HG03196 (cell line): ENCODE data around the gene TMEM234.

Experiments used
- ATAC-seq: cut with Tn5 transposase; IDR thresholded peaks from one replicate; pipeline ENCODE4 v1.9.1; 2021; ENCODE audit not compliant: unreplicated experiment

The TMEM234 gene

DNA sequence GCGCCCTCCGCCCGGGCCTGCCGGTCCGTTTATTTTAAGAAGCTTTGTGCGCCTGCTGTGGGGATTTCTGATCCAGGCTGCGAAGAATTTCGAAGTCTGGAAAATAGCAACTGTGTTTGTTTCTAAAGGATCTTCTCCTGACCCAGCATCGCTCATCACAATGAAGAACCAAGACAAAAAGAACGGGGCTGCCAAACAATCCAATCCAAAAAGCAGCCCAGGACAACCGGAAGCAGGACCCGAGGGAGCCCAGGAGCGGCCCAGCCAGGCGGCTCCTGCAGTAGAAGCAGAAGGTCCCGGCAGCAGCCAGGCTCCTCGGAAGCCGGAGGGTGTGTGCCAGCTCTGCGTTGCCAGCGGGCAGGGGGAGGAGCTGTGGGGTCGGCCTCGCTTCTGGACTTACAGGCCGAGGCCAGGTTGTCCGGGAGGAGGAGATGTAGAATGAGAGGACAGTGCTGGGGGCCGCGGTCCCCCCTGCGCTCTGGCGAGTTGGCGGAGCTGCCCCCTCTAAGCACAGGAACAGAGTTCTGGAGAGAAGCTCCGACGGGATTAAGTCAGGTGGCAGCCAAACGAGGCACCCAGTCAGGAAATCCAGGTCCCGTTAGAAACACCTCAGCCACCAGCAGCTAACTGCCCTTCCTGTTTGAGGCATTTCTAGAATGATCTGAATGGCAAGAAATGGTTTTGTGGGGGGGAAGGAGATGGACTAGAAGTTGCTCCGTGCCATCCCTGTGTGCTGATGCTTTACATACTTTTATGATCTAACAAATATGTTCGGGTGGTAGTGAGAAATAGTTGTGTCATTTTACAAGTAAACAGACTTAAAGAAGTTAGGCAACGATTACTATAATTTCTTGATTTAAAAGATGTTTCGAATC is 41.7 kb downstream of the TMEM234 start:
- no peak for ATAC-seq

DNA sequence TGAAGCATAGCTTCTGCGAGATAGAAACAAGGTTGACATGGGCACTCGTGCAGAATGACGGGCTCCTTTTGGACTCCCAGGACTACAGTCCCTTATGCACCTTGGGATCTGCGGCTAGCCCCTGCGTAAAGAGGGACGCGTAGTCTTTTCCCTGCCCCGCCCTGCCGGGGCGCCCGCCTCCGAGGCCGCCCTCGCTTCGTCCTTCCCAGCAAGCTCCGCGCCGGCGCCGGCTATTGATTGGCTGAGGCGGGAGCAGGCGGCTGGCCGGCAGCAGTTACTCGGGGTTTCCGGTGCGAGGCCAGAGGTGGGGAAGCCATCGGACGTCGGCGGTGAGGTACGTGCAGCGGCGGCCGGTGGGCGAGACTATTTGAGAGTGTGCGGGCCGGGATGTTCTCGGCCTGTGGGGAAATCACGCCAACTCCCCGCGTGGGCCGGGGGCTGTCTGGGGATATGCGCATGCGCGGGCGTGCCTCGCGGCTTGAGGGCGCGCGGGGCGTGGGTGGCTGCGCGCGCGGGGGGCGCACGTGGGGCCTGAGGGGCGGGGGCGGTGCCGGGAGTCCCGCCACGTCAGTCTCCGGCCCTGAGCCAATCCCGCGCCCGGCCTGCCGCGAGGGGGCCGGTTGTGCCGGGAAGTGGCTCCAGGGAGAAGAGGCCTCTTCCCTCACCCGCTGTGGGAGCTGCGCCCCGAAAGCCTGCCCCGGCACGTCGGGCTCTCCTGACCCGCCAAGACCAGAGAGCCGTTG is 42.5 kb downstream of the TMEM234 start, which contains the start of gene TXLNA:
Gene TXLNA (plus strand): TSS at position 233 of the 743 bp plus-strand sequence. CDS start 671 bp downstream, outside the sequence.
- peak; percentile 81 for ATAC-seq

DNA sequence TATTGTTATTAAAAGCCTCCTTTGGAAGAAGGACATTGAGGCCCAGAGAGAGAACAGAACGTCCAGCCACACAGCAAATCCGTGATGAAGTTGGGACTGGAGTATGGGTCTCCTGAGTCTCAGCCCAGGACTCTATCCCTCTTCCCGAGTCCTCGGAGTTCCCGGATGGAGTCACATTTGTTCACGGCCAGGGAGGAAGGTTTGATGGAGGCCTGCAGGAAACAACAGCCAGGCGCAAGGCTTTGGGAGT is 43.0 kb downstream of the TMEM234 start:
- ATAC-seq = no peak

DNA sequence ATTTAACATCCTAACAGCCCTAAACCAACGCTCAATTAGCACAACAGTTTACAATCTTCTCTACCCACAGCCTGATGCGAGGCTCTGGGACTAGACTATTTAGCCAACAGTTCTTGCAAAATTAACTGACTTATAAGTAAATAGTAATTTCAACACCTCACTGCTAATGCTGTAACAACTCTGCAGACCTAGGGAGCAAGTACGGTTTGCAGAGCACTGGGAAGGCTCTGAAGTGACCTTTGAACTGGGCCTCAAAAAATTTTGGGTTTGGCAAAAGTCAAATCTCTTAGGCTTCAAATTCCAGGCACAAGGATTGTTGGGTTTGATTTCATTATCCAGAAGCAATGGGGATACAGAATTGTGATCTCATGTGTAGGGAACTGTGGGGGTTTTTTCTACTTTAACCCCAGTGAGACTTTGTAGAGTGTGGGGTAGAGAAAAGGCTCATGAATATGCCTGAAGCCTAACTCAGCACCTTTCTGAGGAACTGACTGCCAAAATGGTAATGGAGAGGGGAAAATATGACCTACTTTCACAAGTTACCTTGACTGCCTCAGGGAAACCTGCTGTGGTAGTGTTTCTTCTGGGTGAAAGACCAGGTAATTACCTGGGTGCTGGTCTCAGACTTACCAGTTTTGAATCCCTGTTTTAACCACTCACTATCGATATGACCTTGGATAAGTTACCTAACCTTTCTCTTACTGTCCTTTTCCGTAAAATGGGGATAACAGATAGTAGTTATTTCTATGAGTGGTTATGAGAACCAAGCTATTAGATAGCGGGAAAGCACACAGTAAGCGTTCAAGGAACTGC is 43.6 kb downstream of the TMEM234 start:
- no peak for ATAC-seq

DNA sequence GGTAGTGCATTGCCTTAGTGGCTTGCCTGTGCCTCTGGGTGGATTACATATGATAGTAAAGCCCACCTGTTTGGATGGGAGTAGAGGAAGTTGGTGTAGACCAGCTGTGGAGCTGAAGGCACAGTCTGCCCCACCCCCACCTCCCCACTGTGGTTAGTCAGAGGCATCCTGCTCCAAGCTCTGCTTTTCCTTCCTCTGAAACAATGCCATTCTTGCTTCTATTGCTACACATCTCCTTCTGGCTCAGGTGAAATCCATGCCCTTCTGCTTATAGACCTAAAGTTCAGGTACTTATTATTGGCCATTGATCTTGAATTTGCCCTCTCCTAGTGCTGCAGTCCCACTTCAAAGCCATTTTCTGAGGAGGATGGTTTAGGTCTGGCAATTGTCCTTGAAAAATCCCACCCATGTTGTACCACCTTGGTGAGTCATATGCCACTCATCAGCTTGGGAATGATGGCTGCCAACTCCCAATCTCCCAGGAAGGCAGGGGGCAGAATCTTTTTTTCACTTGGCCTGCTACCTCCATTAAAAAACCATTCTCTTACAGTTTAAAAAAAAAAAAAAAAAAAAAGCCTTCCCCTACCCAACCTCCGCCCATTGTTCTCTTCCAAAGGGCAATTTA is 49.4 kb downstream of the TMEM234 start:
- ATAC-seq = no peak

DNA sequence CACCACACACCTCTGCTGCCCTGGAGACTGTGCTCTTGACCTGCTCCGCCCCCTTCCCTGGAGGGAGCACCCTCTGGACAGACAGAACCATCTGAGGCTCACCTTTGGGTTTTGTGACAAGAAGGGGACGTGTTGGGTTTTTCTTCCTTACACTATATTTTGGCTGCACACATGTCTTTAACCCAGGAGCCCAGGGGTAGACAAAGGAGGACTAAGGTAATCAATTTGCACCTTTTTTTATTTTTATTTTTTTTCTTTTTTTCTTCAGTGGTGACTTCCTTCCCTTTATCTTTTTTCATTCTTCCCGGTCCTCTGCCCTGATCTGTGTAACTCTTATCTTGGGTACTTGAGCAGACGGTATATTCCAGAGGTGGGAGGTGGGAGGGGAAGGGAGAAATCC is 51.2 kb downstream of the TMEM234 start:
- no peak for ATAC-seq
